GM11168 (cell line): ENCODE results near the gene SMYD2.

ENCODE experiments used
- in situ Hi-C: fragments of 300-500 bp; cut with MboI; formaldehyde crosslinking; loops from one replicate; pipeline ENCODE4 v1.12.0; 2022; ENCODE audit warnings: low sequenced_read_pairs; ENCODE audit not compliant: unreplicated experiment

Gene SMYD2

GRCh38 chr1:214326406-214326805, 45.4 kb downstream of the SMYD2 start:
- in situ Hi-C loops, result loop anchor here (25.0 kb wide), 1 partner anchor 261 kb away; no protein-coding TSS in a partner anchor

GRCh38 chr1:214327514-214327913, 46.6 kb downstream of the SMYD2 start:
- in situ Hi-C loops, result loop anchor here (25.0 kb wide), 1 partner anchor 260 kb away; no protein-coding TSS in a partner anchor

- in situ Hi-C loops, result loop anchor here (25.0 kb wide), 1 partner anchor 258 kb away; no protein-coding TSS in a partner anchor
Measured at GRCh38 chr1:214328770-214329469, 48.0 kb downstream of the SMYD2 start.

GRCh38 chr1:214329470-214330220, 48.7 kb downstream of the SMYD2 start:
- in situ Hi-C loops, result loop anchor here (5.0 to 25.0 kb wide), 2 partner anchors 62 to 258 kb away; no protein-coding TSS in a partner anchor

GRCh38 chr1:214330222-214330621, 49.3 kb downstream of the SMYD2 start:
- in situ Hi-C loops, result loop anchor here (5.0 to 25.0 kb wide), 2 partner anchors 63 to 257 kb away; no protein-coding TSS in a partner anchor

- in situ Hi-C loops, result loop anchor here (5.0 to 25.0 kb wide), 2 partner anchors 63 to 257 kb away; no protein-coding TSS in a partner anchor
Measured at GRCh38 chr1:214330715-214331114, 49.8 kb downstream of the SMYD2 start.

- in situ Hi-C loops, result loop anchor here (5.0 to 25.0 kb wide), 2 partner anchors 64 to 256 kb away; no protein-coding TSS in a partner anchor
Measured at GRCh38 chr1:214331180-214331579, 50.2 kb downstream of the SMYD2 start.

GRCh38 chr1:214331827-214332423, 51.0 kb downstream of the SMYD2 start:
- in situ Hi-C loops, result loop anchor here (5.0 to 25.0 kb wide), 2 partner anchors 65 to 255 kb away; no protein-coding TSS in a partner anchor

GRCh38 chr1:214332946-214333798, 52.2 kb downstream of the SMYD2 start:
- in situ Hi-C loops, result loop anchor here (5.0 to 25.0 kb wide), 2 partner anchors 66 to 254 kb away; no protein-coding TSS in a partner anchor

GRCh38 chr1:214335567-214335966, 54.6 kb downstream of the SMYD2 start:
- in situ Hi-C loops, result loop anchor here (25.0 kb wide), 1 partner anchor 252 kb away; no protein-coding TSS in a partner anchor

- in situ Hi-C loops, result loop anchor here (25.0 kb wide), 1 partner anchor 250 kb away; no protein-coding TSS in a partner anchor
Measured at GRCh38 chr1:214337015-214337414, 56.1 kb downstream of the SMYD2 start.

GRCh38 chr1:214337511-214337910, 56.6 kb downstream of the SMYD2 start:
- in situ Hi-C loops, result loop anchor here (25.0 kb wide), 1 partner anchor 250 kb away; no protein-coding TSS in a partner anchor

- in situ Hi-C loops, result loop anchor here (25.0 kb wide), 1 partner anchor 249 kb away; no protein-coding TSS in a partner anchor
Measured at GRCh38 chr1:214338212-214338611, 57.3 kb downstream of the SMYD2 start.

GRCh38 chr1:214341459-214341858, 60.5 kb downstream of the SMYD2 start:
- in situ Hi-C loops, result loop anchor here (25.0 kb wide), 1 partner anchor 246 kb away; no protein-coding TSS in a partner anchor

GRCh38 chr1:214341932-214342331, 61.0 kb downstream of the SMYD2 start:
- in situ Hi-C loops, result loop anchor here (25.0 kb wide), 1 partner anchor 245 kb away; no protein-coding TSS in a partner anchor

GRCh38 chr1:214342525-214342924, 61.6 kb downstream of the SMYD2 start:
- in situ Hi-C loops, result loop anchor here (25.0 kb wide), 1 partner anchor 245 kb away; no protein-coding TSS in a partner anchor

GRCh38 chr1:214344897-214345296, 63.9 kb downstream of the SMYD2 start:
- in situ Hi-C loops, result loop anchor here (25.0 kb wide), 1 partner anchor 242 kb away; no protein-coding TSS in a partner anchor

GRCh38 chr1:214349008-214349407, 68.0 kb downstream of the SMYD2 start:
- in situ Hi-C loops, result loop anchor here (25.0 kb wide), 1 partner anchor 238 kb away; no protein-coding TSS in a partner anchor

- in situ Hi-C loops, result loop anchor here (25.0 kb wide), 1 partner anchor 238 kb away; no protein-coding TSS in a partner anchor
Measured at GRCh38 chr1:214349781-214350180, 68.8 kb downstream of the SMYD2 start.
